NCI-H2227 (cell line): Measurements from ENCODE around the gene LYZL2.
"Not testable (repeated sequence)": the region's sequence is repeated elsewhere in the genome, so short reads cannot be mapped to it uniquely, and the experiment has no call there.

Experiments used
- DNase-seq: peaks from one replicate; lab custom pipeline; 2025; ENCODE audit not compliant: unreplicated experiment; lab: John Stamatoyannopoulos, UW

Gene LYZL2

DNA sequence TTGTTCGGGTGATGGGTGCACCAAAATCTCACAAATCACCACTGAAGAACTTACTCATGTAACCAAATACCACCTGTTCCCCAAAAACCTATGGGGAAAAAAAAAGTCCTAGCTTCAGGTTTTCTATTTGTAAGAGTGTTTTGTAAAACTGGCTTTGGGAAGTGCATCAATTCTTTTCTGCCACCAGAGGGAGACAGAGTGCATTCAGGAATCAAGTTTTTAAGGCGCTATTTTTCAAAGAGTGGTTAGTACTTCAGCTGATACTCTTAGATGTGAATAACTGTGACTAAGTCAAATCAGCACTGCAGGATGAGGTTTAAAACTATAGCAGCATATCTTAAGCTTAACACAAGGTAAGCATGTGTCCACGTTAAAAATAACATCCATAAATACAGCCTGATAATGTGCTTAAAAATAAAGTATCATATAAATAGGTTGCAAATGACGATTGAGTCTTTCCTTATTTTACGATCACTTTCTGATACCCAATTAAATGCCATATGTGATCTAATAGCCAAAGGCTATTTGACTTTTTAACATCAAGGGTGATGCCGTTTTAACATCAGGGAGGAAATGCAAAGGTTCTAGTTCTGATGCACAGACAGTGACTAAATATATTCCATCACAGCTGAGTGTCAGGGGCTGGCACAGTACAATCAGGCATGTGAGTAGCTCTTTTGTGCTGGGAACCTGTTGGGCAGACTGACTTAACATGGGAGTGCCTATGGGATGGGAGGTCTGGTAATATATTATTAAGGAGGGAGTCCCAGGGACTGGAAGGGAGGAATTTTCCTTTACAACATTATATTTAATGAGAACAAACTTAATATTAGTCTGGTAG lies 10.6 kb upstream of the LYZL2 start:
- DNase-seq: peak; percentile 31

DNA sequence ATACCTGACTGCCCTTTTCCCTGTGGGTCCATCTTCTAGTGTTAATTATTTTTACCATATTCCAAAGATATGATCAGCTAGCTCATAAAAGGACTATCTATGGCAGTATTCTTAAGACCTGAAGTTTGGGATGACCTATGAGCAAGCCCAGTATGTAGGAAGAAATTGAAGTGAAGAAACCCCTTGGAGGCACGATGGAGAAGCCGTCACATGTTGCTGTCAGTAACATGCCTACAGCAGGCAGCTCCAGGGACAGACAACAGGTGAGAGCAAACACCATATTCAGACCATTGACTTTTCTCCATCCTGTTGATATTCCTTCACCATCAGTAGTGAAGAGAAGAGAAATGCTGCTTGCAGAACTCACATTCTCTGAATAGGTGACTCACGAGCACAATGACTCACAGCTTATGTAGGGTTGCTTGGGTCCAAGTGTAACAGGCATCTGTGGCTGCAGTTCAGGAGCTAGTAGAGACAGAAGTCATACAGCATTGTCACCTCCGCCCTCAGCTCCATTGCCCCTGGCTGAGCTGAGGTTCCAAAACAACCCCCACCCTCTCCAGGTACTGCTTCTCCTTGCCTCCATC lies 8.4 kb upstream of the LYZL2 start:
- DNase-seq: no peak

DNA sequence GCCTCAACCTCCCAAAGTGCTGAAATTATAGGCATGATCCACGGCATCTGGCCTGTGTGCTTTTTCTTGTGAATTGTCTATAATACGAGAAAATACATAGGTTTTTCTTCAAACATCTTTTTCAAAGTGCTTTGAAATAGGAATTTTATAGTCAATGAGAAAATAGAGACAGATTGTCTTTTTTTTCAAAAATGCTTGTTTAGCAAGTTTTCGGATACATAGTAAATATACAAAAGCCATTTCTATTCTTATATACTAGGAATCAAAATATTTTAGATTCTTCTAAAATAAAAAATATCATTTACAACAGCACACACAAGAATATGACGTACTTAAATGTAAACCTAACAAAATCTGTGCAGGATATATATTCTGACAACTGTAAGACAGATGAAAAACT lies 1.6 kb upstream of the LYZL2 start:
- no peak for DNase-seq

DNA sequence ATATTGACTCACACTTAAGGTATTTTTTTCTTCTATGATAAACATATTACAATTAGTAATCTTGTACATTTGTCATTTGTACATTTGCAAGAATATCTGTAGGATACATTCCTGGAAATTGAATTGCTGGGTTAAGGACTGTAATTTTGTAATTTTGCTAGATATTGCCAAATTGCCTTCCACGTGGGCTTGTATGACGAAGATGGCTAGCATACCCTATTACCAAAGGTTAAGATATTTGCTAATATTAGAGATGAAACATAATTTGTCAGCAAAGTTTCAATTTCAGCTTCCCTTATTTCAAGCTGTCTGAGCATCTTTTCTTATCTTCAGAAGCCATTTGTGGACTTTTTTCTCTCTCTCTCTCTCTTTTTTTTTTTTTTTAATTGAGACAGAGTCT lies 1.0 kb upstream of the LYZL2 start:
- no peak for DNase-seq

DNA sequence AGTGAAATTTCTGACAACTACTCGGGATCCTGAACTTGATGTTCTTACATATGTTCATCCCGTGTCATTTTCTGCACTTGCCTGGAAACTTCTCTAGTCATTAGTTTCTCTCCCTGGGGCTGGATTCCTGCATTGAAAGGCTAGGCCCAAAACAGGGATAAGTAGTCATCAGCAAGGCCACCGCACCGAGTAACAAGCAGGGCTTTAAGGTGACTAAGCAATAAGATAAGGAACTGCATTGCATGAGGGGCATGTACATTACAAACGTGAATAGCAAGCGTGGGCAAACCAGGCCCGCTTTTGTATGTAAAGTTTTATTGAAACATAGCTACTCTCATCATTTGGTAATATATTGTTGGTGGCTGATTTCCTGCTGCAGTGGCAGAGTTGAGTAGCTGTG lies 977 bp downstream of the LYZL2 start:
- not testable (repeated sequence) for DNase-seq

DNA sequence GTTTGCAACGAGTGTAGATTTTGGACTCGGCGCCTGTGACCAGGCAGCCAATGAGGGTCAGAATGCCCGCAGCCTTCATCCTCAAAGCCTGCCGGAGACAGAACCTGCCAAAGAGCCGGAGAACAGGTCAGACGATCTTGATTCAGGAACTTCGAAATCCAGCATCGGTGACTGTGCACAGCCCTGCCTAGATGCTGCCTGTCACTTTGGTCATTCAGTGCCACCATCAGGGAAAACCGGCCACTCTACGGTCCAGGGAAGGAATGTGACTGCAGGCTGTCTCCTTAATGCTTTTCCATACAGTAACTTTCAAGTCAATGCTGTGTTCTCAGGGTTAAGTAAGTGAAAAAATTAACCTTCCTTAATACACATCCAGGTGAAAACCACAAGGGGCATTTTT lies 2.7 kb downstream of the LYZL2 start:
- not testable (repeated sequence) for DNase-seq

DNA sequence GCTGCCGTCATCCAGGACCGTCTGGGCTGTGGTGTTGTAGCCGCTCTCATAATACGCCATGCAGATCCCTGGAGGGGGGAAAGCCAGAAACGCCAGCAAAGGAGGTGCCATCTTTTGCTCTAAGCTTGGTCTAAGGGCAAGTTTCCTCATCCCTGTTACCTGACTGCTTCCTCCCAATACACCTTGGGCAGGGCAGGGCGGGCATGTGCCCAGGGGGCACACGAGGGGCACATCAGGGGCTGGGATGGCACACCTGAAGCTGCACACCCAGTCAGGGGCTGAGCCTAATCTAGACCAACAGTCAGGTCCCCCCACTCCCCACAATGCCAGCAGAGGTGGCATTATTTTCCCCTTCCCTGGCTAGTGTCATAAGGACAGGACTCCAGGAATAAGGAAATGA lies 3.4 kb downstream of the LYZL2 start:
- DNase-seq: not testable (repeated sequence)

DNA sequence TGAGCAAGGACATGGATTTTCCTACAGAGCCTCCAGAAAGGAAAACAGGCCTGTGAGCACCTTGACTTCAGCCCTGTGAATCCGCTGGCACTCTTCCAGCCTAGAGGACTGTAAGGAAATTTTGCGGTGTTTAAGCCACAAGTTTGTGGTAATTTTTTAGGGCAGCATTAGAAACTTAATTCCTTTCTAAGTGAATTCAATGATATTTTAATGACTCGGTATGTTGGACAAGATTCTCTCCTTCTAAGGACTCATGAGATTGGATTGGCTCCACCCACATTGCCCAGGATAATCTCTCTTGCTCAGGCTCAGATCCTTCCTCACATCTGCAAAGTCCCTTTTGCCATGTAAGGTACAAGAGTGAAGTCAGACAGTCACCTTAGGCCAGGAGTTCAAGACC lies 4.5 kb downstream of the LYZL2 start:
- DNase-seq: no peak

DNA sequence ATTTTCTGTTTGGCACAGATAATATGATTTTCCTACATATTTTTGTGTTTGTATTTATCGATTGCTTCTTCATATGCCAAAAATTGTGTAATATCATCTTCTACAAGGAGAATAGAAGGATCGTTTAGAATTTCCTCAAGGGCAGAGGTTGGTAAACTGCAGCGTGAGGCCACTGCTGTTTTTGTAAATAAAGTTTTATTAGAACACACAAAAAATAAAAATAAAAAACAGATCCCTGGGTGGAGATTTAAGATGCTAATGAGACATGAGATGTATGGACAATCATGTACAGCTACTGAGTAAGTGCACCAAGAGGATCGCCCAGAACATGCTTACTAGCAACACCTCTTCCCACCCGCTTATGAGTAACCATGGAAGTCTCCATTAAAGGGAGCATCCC lies 9.6 kb downstream of the LYZL2 start:
- DNase-seq: no peak

DNA sequence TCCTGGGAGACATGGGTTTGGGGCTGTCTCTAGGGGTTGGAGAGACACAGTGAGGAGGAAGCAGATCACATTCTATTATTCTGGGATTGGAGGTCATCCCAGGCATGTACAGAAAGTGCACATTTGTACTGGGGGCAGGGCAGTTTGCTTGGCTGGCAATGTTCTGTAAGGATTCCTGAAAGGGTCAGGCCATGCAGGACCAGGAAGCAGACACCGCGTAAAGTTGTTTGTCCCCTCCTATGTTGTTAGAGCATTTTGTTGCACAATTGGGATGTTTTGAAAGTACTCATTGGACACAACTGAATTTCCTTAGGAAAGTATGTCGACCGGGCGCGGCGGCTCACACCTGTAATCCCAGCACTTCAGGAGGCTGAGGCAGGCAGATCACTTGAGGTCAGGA lies 12.5 kb downstream of the LYZL2 start:
- DNase-seq: no peak

DNA sequence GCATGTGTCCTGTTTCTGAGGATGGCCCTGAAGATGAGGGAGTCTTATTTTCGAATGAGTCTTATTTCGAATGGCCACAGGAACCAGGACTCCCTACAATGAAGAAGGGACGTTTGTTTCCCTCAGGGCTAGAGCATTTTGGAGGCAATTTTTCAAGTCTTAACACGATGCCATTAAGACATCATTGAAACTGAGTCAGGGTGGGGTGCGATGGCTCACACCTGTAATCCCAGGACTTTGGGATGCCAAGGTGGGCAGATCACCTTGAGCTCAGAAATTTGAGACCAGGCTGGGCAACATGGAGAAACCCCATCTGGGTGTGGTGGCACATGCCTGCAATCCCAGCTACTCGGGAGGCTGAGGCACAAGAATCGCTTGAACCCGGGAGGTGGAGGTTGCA lies 18.5 kb downstream of the LYZL2 start:
- not testable (repeated sequence) for DNase-seq

DNA sequence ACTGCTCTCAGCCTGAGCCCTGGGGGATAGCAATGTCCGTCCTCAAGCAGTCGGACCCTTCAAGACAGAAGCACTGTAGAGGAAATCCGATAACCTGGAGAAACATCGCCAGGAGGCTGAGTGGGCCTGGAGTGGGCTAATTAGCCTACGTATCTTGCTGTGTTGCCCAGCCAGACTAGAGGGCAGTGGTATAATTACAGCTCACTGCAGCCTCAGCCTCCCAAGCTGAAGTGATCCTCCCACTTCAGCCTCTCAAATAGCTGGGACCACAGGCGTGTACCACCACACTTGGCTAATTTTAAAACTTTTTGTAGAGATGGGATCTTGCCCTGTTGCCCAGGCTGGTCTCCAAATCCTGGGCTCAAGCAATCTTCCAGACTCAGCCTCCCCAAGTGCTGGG lies 21.7 kb downstream of the LYZL2 start:
- DNase-seq: no peak

DNA sequence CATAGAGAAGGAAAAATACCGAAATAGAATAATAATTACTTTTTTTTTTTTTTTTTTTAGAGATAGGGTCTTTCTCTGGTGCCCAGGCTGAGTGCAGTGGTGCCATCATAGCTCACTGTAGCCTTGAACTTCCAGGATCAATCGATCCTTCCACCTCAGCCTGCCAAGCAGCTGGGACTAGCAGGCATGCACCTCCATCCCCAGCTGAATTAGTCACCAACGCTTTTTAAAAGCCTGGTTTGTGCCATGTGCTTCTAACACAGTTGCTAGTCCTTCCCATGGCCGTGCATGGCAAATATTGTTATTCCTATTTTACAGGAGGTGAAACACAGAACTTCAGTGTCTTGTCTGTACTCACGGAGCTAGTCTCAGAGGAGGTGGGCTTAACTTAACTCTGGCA lies 23.2 kb downstream of the LYZL2 start:
- DNase-seq: no peak

DNA sequence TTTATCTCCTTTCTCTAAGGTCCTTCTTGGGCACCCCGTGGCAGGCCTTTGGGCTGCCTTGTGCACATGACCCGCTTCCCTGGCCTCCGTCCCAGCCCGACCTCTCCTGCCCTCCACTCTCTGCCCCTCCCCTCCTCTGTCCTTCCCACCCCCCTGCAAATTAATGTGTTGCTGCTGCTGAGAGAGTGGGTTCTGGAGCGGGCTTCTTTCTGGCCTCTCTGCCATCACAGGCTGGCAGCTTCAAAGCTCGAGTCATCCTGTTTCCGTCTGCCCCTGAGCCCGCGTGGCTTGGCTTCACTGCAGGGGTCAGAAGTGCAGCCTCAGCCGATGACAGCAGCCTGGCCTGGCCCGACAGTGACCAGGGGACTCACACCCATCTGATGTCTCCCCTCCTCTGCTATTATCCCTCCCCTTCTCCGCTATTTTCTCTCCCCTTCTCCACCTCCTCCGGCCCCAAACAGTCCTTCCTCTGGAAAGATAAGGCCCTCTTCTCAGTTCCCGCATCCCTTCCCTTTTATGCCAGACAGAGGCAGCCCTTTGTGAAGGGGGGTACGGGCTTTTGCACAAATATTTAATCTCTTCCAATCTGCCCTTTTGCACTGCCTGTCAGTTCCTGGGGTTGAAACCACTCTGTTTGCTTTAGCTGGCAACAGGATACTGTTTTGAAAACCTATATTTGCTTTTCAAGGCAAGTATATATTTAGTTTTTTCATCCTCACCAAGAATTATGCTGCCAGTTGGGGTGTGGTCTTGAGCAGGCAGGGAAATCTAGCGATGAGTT lies 24.0 kb downstream of the LYZL2 start:
- DNase-seq: not testable (repeated sequence)

DNA sequence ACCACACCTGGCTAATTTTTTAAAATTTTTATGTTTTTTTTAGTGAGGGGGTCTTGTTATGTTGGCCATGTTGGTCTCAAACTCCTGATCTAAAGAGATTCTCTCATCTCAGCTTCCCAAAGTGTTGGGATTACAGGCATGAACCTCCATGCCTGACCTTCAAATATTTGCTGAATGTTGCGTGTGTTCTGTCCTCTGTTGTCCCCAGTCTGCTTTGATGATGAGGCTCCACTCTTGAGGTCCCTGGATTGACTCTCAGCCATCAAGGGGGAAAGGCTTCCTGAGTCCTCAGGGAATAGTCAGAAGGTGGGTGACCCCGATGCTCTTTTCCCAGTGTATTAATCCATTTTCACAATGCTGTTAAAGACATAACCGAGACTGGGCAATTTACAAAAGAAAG lies 26.0 kb downstream of the LYZL2 start:
- DNase-seq: no peak

DNA sequence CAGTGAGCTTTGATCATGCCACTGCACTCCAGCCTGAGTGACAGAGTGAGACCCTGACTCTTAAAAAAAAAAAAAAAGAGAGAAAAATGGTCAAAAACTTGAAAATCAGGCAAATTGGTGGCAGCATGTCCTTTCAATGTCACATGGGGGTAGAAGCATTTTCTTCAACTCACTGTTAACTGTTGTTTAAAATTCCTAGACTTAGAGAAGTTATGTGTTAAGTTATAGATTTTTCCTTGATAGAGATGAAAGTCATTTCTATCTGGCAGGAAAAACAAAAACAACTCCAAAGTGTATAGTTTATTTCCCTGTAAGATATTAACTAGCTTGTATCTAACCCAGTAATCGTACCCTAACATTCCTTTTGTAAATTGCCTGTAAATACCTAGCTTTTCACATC lies 26.8 kb downstream of the LYZL2 start:
- no peak for DNase-seq

DNA sequence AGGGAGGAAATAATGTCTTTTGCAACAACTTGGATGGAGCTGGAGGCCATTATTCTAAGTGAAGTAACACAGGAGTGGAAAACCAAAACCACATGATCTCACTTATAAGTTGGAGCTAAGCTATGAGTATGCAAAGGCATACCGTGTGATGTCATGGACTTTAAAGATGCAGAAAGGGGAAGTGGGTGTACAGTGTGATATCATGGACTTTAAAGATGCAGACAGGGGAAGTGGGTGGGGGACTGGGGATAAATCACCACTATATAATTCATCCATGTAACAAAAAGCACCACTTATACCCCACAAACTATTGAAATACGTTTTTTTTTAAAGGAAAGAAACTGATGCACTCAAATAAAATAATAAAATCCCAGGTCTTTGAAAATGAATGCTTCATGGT lies 29.5 kb downstream of the LYZL2 start:
- no peak for DNase-seq

DNA sequence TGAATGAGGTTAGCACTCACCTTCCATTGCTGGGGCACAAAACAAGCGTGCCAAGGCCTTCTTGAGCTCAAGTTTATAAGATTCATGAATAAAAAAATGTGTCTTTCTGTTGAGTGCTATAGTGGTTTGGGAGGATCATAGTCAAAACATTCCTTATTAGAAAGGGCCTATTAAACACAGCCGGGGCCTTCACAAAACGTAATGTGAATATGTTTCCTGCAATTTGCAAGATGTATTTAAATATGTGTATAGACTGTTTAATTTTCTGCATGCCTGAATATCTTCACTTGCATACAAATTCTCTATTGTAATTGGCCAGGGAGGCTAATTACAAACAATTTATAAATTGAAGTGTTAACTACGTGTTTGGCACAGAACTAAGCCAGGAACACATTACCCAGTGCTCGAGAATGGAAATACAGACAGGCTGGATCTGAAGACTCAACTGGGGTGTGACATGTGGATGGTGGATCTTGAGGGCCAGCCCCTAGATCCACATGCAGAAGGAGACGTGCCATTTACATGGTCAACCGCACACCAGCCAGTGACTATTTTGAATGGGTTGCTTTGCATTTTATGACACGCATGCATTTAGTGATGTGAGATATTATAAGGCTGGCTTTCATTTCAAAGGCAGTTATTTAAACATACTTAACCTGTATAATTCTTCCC lies 31.3 kb downstream of the LYZL2 start:
- DNase-seq: no peak

DNA sequence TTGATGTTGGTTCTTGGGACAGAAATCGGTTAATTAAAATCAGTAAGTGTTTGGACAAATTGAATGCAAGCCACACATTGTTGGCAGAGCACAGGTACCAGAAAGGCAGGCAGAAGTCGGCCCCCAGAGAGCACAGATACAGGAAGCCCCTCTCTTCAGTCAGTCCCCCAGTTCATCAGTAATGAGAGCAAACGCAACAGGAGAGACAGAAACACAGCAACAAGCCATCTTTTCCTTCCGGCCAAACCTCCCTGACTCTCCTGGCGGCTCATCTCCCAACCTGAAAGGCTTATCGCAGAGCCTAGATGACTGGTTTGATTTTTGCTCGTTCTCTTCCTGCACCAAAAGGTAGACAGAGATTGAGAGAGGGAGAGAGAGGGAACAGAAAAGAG lies 32.1 kb downstream of the LYZL2 start:
- not testable (repeated sequence) for DNase-seq

DNA sequence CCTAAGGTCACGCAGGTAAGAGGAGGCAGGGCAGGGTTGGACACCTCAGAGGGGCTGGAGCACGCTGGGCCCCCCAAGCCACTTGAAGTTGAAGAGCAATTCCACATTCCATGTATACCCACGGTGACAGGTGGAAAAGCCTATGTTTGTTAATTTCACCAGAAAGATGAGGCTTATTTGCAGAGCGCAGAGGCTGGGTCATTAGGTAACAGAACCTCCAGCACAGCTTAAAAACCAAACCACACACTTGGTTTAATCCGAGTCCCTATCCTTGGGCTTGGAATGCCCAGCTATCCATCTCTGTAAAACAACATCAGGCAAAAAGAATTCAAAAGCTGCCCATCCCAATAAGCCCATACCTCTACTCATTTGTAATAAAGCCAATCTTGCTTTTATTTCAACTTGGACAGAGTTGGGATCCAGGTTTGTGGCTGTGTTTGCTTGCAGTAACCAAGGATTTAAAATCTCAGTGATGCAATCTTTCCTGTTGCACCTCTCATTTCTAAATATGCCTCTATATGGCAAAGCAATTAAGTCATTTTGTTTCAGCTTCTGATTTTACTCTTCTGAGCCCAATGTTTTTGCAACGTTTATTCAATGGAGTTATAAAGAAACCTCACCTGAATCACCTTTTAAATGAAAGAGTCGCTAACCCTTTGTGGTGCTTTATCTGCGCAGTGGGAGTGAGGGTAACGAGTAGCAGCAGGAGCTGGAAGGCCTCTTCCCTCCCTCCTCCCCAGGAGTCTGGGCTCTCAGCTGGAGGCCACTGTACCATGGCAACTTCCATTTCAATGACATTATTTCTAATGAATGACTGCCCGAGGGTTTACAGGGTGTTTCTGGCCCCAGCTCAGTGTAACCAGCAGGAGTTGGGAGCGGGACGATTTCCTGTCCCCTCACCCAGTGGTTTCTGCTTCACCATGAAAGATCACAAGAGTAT lies 32.8 kb downstream of the LYZL2 start:
- DNase-seq: not testable (repeated sequence)
